Measurements from ENCODE around the gene BCHE. TPM values are rescaled to one million over a fixed set of nuclear protein-coding genes. Genes with fewer than 3 reads are reported as not detected.

Gene BCHE
- total RNA-seq, 6 experiments from 2014 or later = 28.4 to 53.8 (median 34.4) TPM

- WGBS (ENCODE audit: insufficient coverage, low coverage, low lambda C conversion rate, missing lambda C conversion rate) = 63% methylated on average over 4 of the region's 4 CpGs
- TF ChIP-seq CTCF (IDR thresholded peaks at IDR 0.05) = no peak
- TF ChIP-seq POLR2A (IDR thresholded peaks at IDR 0.05) = no peak
- ATAC-seq (no peak), DNase-seq (no peak)
- H3K27ac ChIP-seq = no peak overlapping the region
- no peaks in the 10 kb centered on the region for H3K9me3 ChIP-seq
- no peak overlapping the region for H3K4me3 ChIP-seq
- no peaks in the 10 kb centered on the region for H3K4me1 ChIP-seq
- H3K36me3 ChIP-seq = no peaks in the 10 kb centered on the region
- H3K27me3 ChIP-seq = no peaks in the 10 kb centered on the region
- intact Hi-C loops (cut with DNase I) = no loop called here
Observed at GRCh38 chr3:165768680-165769079, 68.5 kb downstream of the BCHE start.

GRCh38 chr3:165759041-165759440 is 78.2 kb downstream of the BCHE start:
- no peaks in the 10 kb centered on the region for H3K4me1 ChIP-seq
- H3K4me3 ChIP-seq = no peak overlapping the region
- H3K27ac ChIP-seq = no peak overlapping the region
- TF ChIP-seq CTCF (IDR thresholded peaks at IDR 0.05) = no peak
- no peak for TF ChIP-seq POLR2A (IDR thresholded peaks at IDR 0.05)
- no peak for DNase-seq
- 90% methylated on average over 2 of the region's 3 CpGs for WGBS (ENCODE audit: insufficient coverage, low coverage, low lambda C conversion rate, missing lambda C conversion rate)
- intact Hi-C loops (cut with DNase I) = no loop called here
- no peaks in the 10 kb centered on the region for H3K36me3 ChIP-seq
- ATAC-seq = no peak
- no peaks in the 10 kb centered on the region for H3K9me3 ChIP-seq
- no peaks in the 10 kb centered on the region for H3K27me3 ChIP-seq

GRCh38 chr3:165755571-165755970 is 81.7 kb downstream of the BCHE start:
- intact Hi-C loops (cut with DNase I) = no loop called here
- Histone ChIP-seq H3K27me3 (no peaks in the 10 kb centered on the region), H3K9me3 (no peaks in the 10 kb centered on the region), H3K4me3 (no peak overlapping the region), H3K36me3 (no peaks in the 10 kb centered on the region), H3K4me1 (no peaks in the 10 kb centered on the region), H3K27ac (no peak overlapping the region)
- 69% methylated on average over 1 of the region's 1 CpG for WGBS (ENCODE audit: insufficient coverage, low coverage, low lambda C conversion rate, missing lambda C conversion rate)
- DNase-seq = no peak
- TF ChIP-seq CTCF (IDR thresholded peaks at IDR 0.05) (no peak), POLR2A (IDR thresholded peaks at IDR 0.05) (no peak)
- ATAC-seq = no peak

- no peak overlapping the region for H3K4me3 ChIP-seq
- TF ChIP-seq POLR2A (IDR thresholded peaks at IDR 0.05) (no peak), CTCF (IDR thresholded peaks at IDR 0.05) (no peak)
- H3K9me3 ChIP-seq = no peaks in the 10 kb centered on the region
- DNase-seq (no peak), ATAC-seq (no peak)
- intact Hi-C loops (cut with DNase I) = no loop called here
- no peak overlapping the region for H3K27ac ChIP-seq
- no peaks in the 10 kb centered on the region for H3K36me3 ChIP-seq
- WGBS (ENCODE audit: insufficient coverage, low coverage, low lambda C conversion rate, missing lambda C conversion rate) = 100% methylated on average over 1 of the region's 1 CpG
- H3K4me1 ChIP-seq = no peaks in the 10 kb centered on the region
- H3K27me3 ChIP-seq = no peaks in the 10 kb centered on the region
Observed at GRCh38 chr3:165754219-165755007, 82.8 kb downstream of the BCHE start.
